ENCODE measurements around the gene GRM8.

GRM8 gene

DNA sequence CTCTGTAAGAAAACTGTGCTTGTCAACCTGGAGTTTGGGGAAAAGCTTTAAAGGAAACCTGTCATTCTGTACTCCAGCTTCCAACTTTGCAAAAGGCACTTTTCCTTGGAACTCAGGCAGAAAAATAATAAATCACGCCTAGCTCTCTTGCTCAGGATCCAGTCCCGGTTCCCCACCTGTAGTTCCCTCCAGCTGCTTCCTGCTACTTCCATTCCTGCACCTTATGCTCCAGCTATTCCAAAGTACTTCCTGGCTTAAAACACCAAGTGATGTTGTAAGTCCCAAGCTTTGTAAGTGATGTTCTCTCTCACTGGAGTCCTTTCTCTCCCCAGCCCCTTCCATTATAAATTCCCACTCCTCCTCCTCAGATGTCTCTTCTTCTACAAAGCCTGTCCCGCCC, 98.6 kb downstream of the GRM8 start:
- no peak for TF ChIP-seq CTCF (IDR thresholded peaks at IDR 0.05; ENCODE audit: borderline replicate concordance, insufficient read depth, low read depth, low read length)

DNA sequence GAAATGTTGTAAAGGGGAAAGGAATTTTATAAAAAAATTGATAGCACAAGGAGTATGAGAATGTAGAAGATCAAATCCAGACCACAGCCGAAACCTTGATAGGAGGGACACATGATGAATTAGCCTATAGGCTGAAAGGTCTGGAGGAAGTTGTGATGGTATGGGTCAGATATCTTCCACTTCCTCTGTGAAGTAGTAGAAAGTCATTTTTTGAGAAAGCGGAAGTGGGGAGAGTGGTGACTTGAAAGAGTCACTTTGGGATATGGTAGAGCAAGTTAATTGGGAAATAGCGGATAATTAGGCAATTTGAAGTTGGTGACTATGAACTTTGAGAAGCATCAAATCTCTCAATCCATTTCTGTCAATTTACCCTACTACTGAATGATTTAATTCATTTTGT, 99.4 kb downstream of the GRM8 start:
- no peak for TF ChIP-seq CTCF (IDR thresholded peaks at IDR 0.05; ENCODE audit: borderline replicate concordance, insufficient read depth, low read depth, low read length)
- no peak overlapping the region for H3K4me3 ChIP-seq (ENCODE audit: low read depth, low read length)

More for the DNA sequence above, 98.6 kb downstream of the GRM8 start:
- no peak overlapping the region for H3K4me3 ChIP-seq (ENCODE audit: low read depth, low read length)

DNA sequence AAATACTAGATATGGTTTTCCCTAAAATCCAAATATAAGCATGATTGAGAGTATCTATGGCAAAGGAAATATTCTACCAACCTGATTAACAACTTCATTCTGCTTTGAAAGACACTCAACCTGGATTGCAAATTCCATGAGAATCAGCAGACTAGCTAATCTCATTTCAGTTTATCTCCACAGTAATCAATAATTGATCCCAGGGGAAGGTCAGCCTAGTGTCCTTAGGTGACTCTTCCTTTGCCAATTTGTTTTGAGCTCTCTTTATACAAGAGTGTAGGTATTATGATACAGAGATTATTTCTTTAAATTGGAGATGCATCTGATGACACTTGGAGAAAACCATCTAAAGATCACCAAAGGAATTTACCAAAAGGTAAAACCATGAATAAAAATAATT, 100.3 kb downstream of the GRM8 start:
- H3K4me3 ChIP-seq (ENCODE audit: low read depth, low read length): no peak overlapping the region
- TF ChIP-seq CTCF (IDR thresholded peaks at IDR 0.05; ENCODE audit: borderline replicate concordance, insufficient read depth, low read depth, low read length): no peak

- H3K4me3 ChIP-seq (ENCODE audit: low read depth, low read length): no peak overlapping the region
- TF ChIP-seq CTCF (IDR thresholded peaks at IDR 0.05; ENCODE audit: borderline replicate concordance, insufficient read depth, low read depth, low read length): no peak
Observed at GRCh38 chr7:127151379-127151778, 101.4 kb downstream of the GRM8 start.

- no peak overlapping the region for H3K4me3 ChIP-seq (ENCODE audit: low read depth, low read length)
- no peak for TF ChIP-seq CTCF (IDR thresholded peaks at IDR 0.05; ENCODE audit: borderline replicate concordance, insufficient read depth, low read depth, low read length)
Observed at GRCh38 chr7:127150543-127150942, 102.2 kb downstream of the GRM8 start.

- no peak overlapping the region for H3K4me3 ChIP-seq (ENCODE audit: low read depth, low read length)
- TF ChIP-seq CTCF (IDR thresholded peaks at IDR 0.05; ENCODE audit: borderline replicate concordance, insufficient read depth, low read depth, low read length): no peak
Observed at GRCh38 chr7:127146746-127147536, 105.8 kb downstream of the GRM8 start.

- no peak for TF ChIP-seq CTCF (IDR thresholded peaks at IDR 0.05; ENCODE audit: borderline replicate concordance, insufficient read depth, low read depth, low read length)
- no peak overlapping the region for H3K4me3 ChIP-seq (ENCODE audit: low read depth, low read length)
Observed at GRCh38 chr7:127137146-127137545, 115.6 kb downstream of the GRM8 start.
